ENCODE results near the gene LRRC51.

DNA sequence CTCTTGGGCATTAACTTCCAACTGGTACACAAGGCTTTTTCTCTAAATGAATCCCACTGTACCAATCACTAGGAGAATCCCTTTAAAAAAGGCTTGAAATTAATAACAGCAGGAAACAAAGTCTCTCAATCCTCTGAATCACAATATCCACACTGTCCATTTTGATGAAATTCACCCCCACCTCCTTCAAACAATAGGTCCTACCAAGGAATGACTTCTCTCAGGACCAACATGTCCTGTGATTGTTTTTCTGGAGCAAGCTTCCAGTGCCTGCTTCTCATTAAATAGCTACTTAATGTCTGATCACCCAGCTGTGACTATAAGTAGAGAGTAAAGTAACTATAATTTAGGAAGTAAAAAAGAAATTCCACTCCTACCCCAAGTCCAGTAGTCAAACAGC is 13.4 kb upstream of the LRRC51 start:
- no peak for TF ChIP-seq POLR2A (IDR thresholded peaks at IDR 0.05)
- TF ChIP-seq, protein P1, sequence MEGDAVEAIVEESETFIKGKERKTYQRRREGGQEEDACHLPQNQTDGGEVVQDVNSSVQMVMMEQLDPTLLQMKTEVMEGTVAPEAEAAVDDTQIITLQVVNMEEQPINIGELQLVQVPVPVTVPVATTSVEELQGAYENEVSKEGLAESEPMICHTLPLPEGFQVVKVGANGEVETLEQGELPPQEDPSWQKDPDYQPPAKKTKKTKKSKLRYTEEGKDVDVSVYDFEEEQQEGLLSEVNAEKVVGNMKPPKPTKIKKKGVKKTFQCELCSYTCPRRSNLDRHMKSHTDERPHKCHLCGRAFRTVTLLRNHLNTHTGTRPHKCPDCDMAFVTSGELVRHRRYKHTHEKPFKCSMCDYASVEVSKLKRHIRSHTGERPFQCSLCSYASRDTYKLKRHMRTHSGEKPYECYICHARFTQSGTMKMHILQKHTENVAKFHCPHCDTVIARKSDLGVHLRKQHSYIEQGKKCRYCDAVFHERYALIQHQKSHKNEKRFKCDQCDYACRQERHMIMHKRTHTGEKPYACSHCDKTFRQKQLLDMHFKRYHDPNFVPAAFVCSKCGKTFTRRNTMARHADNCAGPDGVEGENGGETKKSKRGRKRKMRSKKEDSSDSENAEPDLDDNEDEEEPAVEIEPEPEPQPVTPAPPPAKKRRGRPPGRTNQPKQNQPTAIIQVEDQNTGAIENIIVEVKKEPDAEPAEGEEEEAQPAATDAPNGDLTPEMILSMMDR (IDR thresholded peaks at IDR 0.05) = no peak

Measured in testis (tissue), 2 donors.